DND-41 (cell line): ENCODE data around the gene CDX4.

Experiments used
- ATAC-seq: fragments of 200-7000 bp; cut with Tn5 transposase; 3 replicates; pipeline ENCODE4 v1.9.1; 2021; ENCODE audit warnings: low read depth; ENCODE audit not compliant: insufficient read depth
- DNase-seq: peaks from one replicate; pipeline ENCODE4 v3.0.0-alpha.2; 2020
- H2AFZ ChIP-seq: 2 replicates; pipeline ENCODE4 v1.6.0; 2012; ENCODE audit warnings: low read depth, low read length
- H3K27ac ChIP-seq: 2 replicates; pipeline ENCODE4 v1.5.1; 2012; ENCODE audit warnings: low read length, inconsistent platforms
- H3K27me3 ChIP-seq: fragments of 200-600 bp; sonication (generic); 2 replicates; pipeline ENCODE4 v1.6.0; 2012; ENCODE audit warnings: low read length, mild to moderate bottlenecking, inconsistent platforms; ENCODE audit not compliant: insufficient read depth, poor library complexity
- H3K36me3 ChIP-seq: 2 replicates; pipeline ENCODE4 v1.5.1; 2012; ENCODE audit warnings: low read length, inconsistent platforms; ENCODE audit not compliant: insufficient read depth
- H3K4me1 ChIP-seq: 2 replicates; pipeline ENCODE4 v1.5.1; 2012; ENCODE audit warnings: mild to moderate bottlenecking, low read length; ENCODE audit not compliant: insufficient read depth
- H3K4me2 ChIP-seq: 2 replicates; pipeline ENCODE4 v1.6.0; 2012; ENCODE audit warnings: mild to moderate bottlenecking, moderate library complexity, low read length, inconsistent platforms; ENCODE audit not compliant: insufficient read depth
- H3K4me3 ChIP-seq, 2 experiments: fragments of 200-600 bp in 1 of 2; shearing (Covaris generic) in 1 of 2; 2 replicates each; pipeline ENCODE4 v1.5.1; 2012 to 2016; ENCODE audit warnings: inconsistent platforms in 2 of 2, low read length in 2 of 2, mild to moderate bottlenecking in 2 of 2, low read depth in 1 of 2, moderate library complexity in 1 of 2
- H3K79me2 ChIP-seq: 2 replicates; pipeline ENCODE4 v1.6.0; 2012; ENCODE audit warnings: low read length, inconsistent platforms; ENCODE audit not compliant: insufficient read depth
- H3K9ac ChIP-seq: 2 replicates; pipeline ENCODE4 v1.6.0; 2012; ENCODE audit warnings: low read depth, mild to moderate bottlenecking, inconsistent platforms, low read length, moderate library complexity
- H3K9me3 ChIP-seq: 2 replicates; pipeline ENCODE4 v1.5.1; 2012; ENCODE audit warnings: low read length, moderate library complexity, mild to moderate bottlenecking, inconsistent platforms; ENCODE audit not compliant: insufficient read depth, severe bottlenecking
- H4K20me1 ChIP-seq: 2 replicates; pipeline ENCODE4 v1.6.0; 2012; ENCODE audit warnings: low read length; ENCODE audit not compliant: insufficient read depth
- EZH2 ChIP-seq: IDR thresholded peaks from 3 replicates; pipeline ENCODE4 v1.6.1; 2012; ENCODE audit warnings: borderline replicate concordance, low read depth, mild to moderate bottlenecking, moderate library complexity, low read length, inconsistent platforms; ENCODE audit not compliant: severe bottlenecking
- TF ChIP-seq, protein P1 (sequence below): IDR thresholded peaks from 2 replicates; pipeline ENCODE4 v1.5.1; 2012; ENCODE audit warnings: borderline replicate concordance, low read length, moderate library complexity, mild to moderate bottlenecking; ENCODE audit not compliant: poor library complexity, severe bottlenecking; ENCODE audit errors: extremely low read depth

CDX4 gene, protein sequence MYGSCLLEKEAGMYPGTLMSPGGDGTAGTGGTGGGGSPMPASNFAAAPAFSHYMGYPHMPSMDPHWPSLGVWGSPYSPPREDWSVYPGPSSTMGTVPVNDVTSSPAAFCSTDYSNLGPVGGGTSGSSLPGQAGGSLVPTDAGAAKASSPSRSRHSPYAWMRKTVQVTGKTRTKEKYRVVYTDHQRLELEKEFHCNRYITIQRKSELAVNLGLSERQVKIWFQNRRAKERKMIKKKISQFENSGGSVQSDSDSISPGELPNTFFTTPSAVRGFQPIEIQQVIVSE

DNA sequence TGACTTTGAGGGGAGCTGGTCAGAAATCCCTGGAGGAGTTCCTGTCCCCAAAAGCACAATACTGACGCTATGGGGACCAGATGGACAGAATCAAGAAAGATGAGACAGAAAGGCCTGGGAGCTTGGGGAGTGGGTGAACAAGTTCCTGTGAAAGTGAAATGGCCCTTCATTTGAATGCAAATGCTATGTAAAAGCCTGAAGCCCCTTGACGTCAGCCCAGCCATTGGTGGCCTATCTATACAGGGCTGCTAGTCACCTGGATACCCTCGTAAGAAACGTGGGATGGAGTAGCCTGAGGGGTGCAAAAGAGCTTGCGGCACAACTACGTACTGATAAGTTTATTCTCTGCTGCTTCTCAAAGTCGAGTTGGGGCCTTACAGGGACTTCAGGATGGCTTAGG lies at the start of gene CDX4:
TSS of gene CDX4 (plus strand) at position 223 of the 400 bp plus-strand sequence. CDS start 201 bp downstream, outside the sequence.
- no peak within 1 kb of the TSS for H3K9ac ChIP-seq
- no peaks in the 10 kb centered on the region for H3K79me2 ChIP-seq
- TF ChIP-seq, protein P1, sequence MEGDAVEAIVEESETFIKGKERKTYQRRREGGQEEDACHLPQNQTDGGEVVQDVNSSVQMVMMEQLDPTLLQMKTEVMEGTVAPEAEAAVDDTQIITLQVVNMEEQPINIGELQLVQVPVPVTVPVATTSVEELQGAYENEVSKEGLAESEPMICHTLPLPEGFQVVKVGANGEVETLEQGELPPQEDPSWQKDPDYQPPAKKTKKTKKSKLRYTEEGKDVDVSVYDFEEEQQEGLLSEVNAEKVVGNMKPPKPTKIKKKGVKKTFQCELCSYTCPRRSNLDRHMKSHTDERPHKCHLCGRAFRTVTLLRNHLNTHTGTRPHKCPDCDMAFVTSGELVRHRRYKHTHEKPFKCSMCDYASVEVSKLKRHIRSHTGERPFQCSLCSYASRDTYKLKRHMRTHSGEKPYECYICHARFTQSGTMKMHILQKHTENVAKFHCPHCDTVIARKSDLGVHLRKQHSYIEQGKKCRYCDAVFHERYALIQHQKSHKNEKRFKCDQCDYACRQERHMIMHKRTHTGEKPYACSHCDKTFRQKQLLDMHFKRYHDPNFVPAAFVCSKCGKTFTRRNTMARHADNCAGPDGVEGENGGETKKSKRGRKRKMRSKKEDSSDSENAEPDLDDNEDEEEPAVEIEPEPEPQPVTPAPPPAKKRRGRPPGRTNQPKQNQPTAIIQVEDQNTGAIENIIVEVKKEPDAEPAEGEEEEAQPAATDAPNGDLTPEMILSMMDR, result no peak
- no peak for TF ChIP-seq EZH2
- no peak within 1 kb of the TSS for H2AFZ ChIP-seq
- no peaks in the 10 kb centered on the region for H3K36me3 ChIP-seq
- H3K9me3 ChIP-seq, result no peaks in the 10 kb centered on the region
- DNase-seq (no peak), ATAC-seq (no peak)
- no peak within 1 kb of the TSS for H3K4me2 ChIP-seq
- H4K20me1 ChIP-seq, result no peaks in the 10 kb centered on the region
- H3K4me3 ChIP-seq, result no peak within 1 kb of the TSS
- no peak within 1 kb of the TSS for H3K27ac ChIP-seq
- no peaks in the 10 kb centered on the region for H3K4me1 ChIP-seq
- no peaks in the 10 kb centered on the region for H3K27me3 ChIP-seq

DNA sequence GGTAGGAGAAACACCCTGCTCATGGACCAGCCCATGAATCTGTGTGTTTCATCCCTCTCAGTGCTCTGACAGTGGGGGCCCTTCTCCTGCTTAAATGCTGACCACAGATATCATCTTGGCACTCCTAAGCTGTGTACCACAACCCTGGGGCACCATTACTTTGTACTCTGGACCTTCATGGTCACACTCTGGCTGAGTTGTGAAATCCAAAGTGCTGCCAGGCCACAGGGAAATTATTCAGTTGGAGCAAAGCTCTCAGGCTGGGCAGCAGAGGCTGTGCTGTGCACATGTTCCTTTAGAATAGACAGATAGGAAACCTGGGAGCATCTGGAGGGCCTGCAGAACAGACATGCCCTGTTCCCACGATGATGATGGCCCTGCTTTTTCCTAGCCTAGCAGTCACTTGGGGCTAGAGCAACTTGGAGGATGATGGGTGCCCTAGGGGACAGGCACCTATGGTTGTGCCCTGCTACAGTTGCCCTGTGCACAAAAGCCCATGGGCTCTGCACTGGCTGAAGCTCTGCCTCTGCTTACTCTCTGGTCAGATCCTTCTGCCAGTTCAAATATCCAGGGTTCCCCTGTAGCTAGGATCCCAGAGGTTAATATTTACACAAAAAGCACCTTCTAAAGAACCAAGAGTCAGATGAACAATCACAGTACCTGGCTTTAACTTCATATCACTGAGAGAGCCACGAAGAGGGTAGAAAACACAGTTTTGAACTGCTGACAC lies 48.5 kb upstream of the CDX4 start:
- H3K4me2 ChIP-seq, result no peak overlapping the region
- no peaks in the 10 kb centered on the region for H3K36me3 ChIP-seq
- ATAC-seq, result no peak
- H3K27me3 ChIP-seq, result no peaks in the 10 kb centered on the region
- no peaks in the 10 kb centered on the region for H3K79me2 ChIP-seq
- H3K27ac ChIP-seq, result no peak overlapping the region
- H3K4me3 ChIP-seq, result no peak overlapping the region
- no peaks in the 10 kb centered on the region for H3K4me1 ChIP-seq
- DNase-seq, result no peak
- no peaks in the 10 kb centered on the region for H3K9me3 ChIP-seq
- TF ChIP-seq, protein P1, result no peak
- no peak for TF ChIP-seq EZH2
- H2AFZ ChIP-seq, result no peak overlapping the region
- no peak overlapping the region for H3K9ac ChIP-seq
- H4K20me1 ChIP-seq, result no peaks in the 10 kb centered on the region

DNA sequence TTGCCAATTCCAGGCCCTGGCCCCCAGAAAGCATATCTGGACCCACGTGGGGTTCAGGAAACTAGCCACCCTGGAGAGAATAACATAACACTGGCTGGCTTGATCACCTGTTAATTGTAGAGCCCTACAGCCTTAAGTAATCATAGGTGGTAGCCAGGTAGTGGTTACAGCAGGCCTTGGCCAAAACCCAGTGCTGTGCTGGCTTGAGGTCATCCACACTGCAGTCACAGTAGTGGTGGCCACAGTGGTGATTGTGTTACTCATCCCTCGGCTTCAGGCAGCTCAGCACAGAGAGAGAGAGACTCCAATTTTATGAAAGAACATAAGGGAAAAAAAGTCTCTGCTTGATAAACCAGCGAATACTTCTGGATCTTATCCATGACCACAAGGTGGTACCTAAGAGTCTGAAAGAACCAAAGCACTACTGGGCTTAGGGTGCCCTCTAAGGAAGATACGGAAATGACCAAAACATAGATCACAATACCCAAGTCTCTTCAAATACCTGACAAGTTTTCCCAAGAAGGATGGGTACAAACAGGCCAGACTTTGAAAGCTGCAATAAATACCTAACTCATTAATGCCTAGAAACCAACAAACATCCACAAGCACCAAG lies 46.6 kb upstream of the CDX4 start:
- no peak overlapping the region for H3K27ac ChIP-seq
- H3K4me2 ChIP-seq, result no peak overlapping the region
- no peak overlapping the region for H3K4me3 ChIP-seq
- no peaks in the 10 kb centered on the region for H3K4me1 ChIP-seq
- no peaks in the 10 kb centered on the region for H3K36me3 ChIP-seq
- no peak overlapping the region for H3K9ac ChIP-seq
- no peaks in the 10 kb centered on the region for H3K9me3 ChIP-seq
- no peak for ATAC-seq
- TF ChIP-seq EZH2, result no peak
- TF ChIP-seq, protein P1, result no peak
- H4K20me1 ChIP-seq, result no peaks in the 10 kb centered on the region
- no peaks in the 10 kb centered on the region for H3K79me2 ChIP-seq
- no peaks in the 10 kb centered on the region for H3K27me3 ChIP-seq
- DNase-seq, result no peak
- H2AFZ ChIP-seq, result no peak overlapping the region
